HTR-8/SVneo (cell line): ENCODE results near the gene KIF22.

ENCODE experiments used
- DNase-seq: peaks from one replicate; pipeline ENCODE4 v3.0.0; 2011; ENCODE audit warnings: low spot score, mixed read lengths; ENCODE audit not compliant: insufficient read length
- FAIRE-seq: peaks from 2 replicates; lab custom pipeline; 2011; peaks lifted over from hg19 to GRCh38; lab: Jason Lieb, UNC

Gene KIF22

GRCh38 chr16:29812754-29813643 is 22.4 kb downstream of the KIF22 start:
- DNase-seq, result no peak
- FAIRE-seq, result no peak

GRCh38 chr16:29813644-29814562 is 23.4 kb downstream of the KIF22 start:
- no peak for DNase-seq
- FAIRE-seq, result no peak

GRCh38 chr16:29814592-29814991 is 24.0 kb downstream of the KIF22 start:
- DNase-seq, result no peak
- FAIRE-seq, result no peak

GRCh38 chr16:29815032-29815721 is 24.6 kb downstream of the KIF22 start:
- DNase-seq (no peak), FAIRE-seq (no peak)

GRCh38 chr16:29815793-29816693 is 25.5 kb downstream of the KIF22 start, which contains the start of gene PAGR1:
Gene PAGR1, plus strand, starts transcription at chr16:29816152. Its CDS starts 374 bp downstream, at chr16:29816526.
- peak; percentile 80 for FAIRE-seq

GRCh38 chr16:29816694-29817441 is 26.3 kb downstream of the KIF22 start:
- FAIRE-seq, result no peak

More at GRCh38 chr16:29815793-29816693, 25.5 kb downstream of the KIF22 start, which contains the start of gene PAGR1:
- DNase-seq, result peak; percentile 95

GRCh38 chr16:29818082-29818481 is 27.5 kb downstream of the KIF22 start:
- no peak for DNase-seq
- no peak for FAIRE-seq

More at GRCh38 chr16:29816694-29817441, 26.3 kb downstream of the KIF22 start:
- DNase-seq, result peak; percentile 47

- no peak for FAIRE-seq
These were observed 29.0 kb downstream of the KIF22 start for GRCh38 chr16:29819506-29819905.

GRCh38 chr16:29820271-29820701 is 29.7 kb downstream of the KIF22 start, which contains the start of gene MVP:
Gene MVP, plus strand, starts transcription at chr16:29820462. Its CDS starts 10,088 bp downstream, at chr16:29830550.
- FAIRE-seq, result no peak
- DNase-seq, result no peak

More at GRCh38 chr16:29819506-29819905, 29.0 kb downstream of the KIF22 start:
- DNase-seq, result no peak

GRCh38 chr16:29820730-29821642 is 30.4 kb downstream of the KIF22 start:
- DNase-seq (no peak), FAIRE-seq (no peak)

- FAIRE-seq, result no peak
- no peak for DNase-seq
These were observed 31.1 kb downstream of the KIF22 start for GRCh38 chr16:29821643-29822115.

- no peak for DNase-seq
These were observed 34.1 kb downstream of the KIF22 start for GRCh38 chr16:29824589-29825144.

GRCh38 chr16:29825145-29826044 is 34.8 kb downstream of the KIF22 start:
- no peak for FAIRE-seq
- DNase-seq, result no peak

More at GRCh38 chr16:29824589-29825144, 34.1 kb downstream of the KIF22 start:
- no peak for FAIRE-seq

GRCh38 chr16:29826342-29826695 is 35.8 kb downstream of the KIF22 start:
- DNase-seq (no peak), FAIRE-seq (no peak)

GRCh38 chr16:29830774-29831173 is 40.2 kb downstream of the KIF22 start:
- DNase-seq (no peak), FAIRE-seq (no peak)

- FAIRE-seq, result no peak
- DNase-seq, result no peak
These were observed 40.9 kb downstream of the KIF22 start for GRCh38 chr16:29831490-29831889.
